Activated T-helper 2 cell treated with anti-CD3 and anti-CD28 coated beads, Interferon-gamma antibody, Interleukin-2, Interleukin-4, amounts not matched to agents 10 μg/mL and 5 μg/mL and 100 μg/mL, durations not matched to agents 14 hours and 24 hours and 36 hours (primary cell): ENCODE results near the gene EIF2B4. TPM values are rescaled to one million over a fixed set of nuclear protein-coding genes. Genes with fewer than 3 reads are reported as not detected.

Experiments
- DNase-seq: peaks from one replicate; pipeline ENCODE4 v3.0.0; 2021; ENCODE audit warnings: low spot score
- H3K27ac Mint-ChIP-seq: one replicate; pipeline ENCODE4 v1.8.0; 2021; ENCODE audit warnings: mixed read lengths
- H3K27me3 Mint-ChIP-seq: one replicate; pipeline ENCODE4 v1.8.0; 2021; ENCODE audit warnings: low read depth, mixed read lengths
- H3K36me3 Mint-ChIP-seq: one replicate; pipeline ENCODE4 v1.8.0; 2021; ENCODE audit warnings: low read depth, mixed read lengths
- H3K4me1 Mint-ChIP-seq: one replicate; pipeline ENCODE4 v1.8.0; 2021; ENCODE audit warnings: low read depth, mixed read lengths
- H3K4me3 Mint-ChIP-seq: one replicate; pipeline ENCODE4 v1.8.0; 2021; ENCODE audit warnings: low read depth, mild to moderate bottlenecking, moderate library complexity, mixed read lengths
- H3K9me3 Mint-ChIP-seq: one replicate; pipeline ENCODE4 v1.8.0; 2021; ENCODE audit warnings: mixed read lengths
- intact Hi-C: fragments of 100-400 bp; cut with micrococcal nuclease; formaldehyde crosslinking; loops from one replicate; pipeline ENCODE4 v1.15.1; 2023
- total RNA-seq: library from RNA; stranded (reverse); gene quantifications from 2 replicates; pipeline ENCODE4 v1.2.3, GENCODE V29; 2022

The EIF2B4 gene
- total RNA-seq = 43.4 and 44.8 TPM in 2 replicates

DNA sequence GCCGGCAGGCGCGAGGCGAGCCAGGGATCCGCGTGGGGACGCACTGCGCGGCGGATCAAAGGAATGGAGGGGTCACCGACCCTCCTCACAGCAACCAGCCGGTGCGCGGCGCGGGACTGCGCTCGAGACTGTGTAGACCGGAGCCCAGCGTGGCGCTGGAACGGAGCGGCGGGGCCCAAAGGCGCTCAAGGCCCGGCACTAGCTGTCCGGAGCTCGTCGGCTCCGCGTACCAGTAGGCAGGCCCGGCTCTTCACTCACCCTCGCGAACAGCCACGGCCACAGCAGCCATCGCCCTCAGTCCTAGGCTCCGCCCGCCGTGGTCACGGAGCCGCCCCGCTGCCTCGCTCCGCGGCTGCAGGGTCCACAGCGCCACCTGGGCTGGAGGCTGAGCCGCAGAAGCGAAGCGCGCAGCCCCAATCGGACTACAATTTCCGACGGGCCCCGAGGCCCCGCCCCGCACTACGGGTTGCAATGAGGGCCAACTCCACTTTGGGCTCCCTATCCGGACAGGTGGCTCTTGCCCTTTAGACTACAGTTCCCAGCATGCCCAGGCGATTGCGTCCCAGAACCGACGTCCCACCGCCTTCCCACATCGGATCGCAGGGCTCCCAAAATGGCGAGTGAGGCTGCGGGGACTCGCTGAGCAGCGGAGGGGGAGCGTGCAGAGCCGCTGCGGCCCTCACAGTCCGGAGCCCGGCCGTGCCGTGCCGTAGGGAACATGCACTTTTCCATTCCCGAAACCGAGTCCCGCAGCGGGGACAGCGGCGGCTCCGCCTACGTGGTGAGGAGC is at the start of gene EIF2B4, which contains the start of gene SNX17:
Gene EIF2B4, minus strand, starts transcription at position 313 of the 790 bp plus-strand sequence. Its CDS starts 24 bp downstream, at position 289.
Gene SNX17, plus strand, starts transcription at position 591 of the 790 bp plus-strand sequence. Its CDS starts 128 bp downstream, at position 719.
- H3K9me3 Mint-ChIP-seq = no peaks in the 10 kb centered on the region
- H3K27ac Mint-ChIP-seq = peak within 1 kb of the TSS; percentile 97
- peak; percentile 100 for DNase-seq
- no peaks in the 10 kb centered on the region for H3K27me3 Mint-ChIP-seq
- peak within 1 kb of the TSS; percentile 90 for H3K4me3 Mint-ChIP-seq
- intact Hi-C loops = loop anchor here (1.0 to 5.0 kb wide), 8 partner anchors 10 to 288 kb away; partner anchors contain the start of genes ATRAID, GTF3C2, MPV17 and NRBP1
- H3K4me1 Mint-ChIP-seq = peaks cover 23% of the 10 kb centered on the region
- H3K36me3 Mint-ChIP-seq = peaks cover 78% of the 10 kb centered on the region

DNA sequence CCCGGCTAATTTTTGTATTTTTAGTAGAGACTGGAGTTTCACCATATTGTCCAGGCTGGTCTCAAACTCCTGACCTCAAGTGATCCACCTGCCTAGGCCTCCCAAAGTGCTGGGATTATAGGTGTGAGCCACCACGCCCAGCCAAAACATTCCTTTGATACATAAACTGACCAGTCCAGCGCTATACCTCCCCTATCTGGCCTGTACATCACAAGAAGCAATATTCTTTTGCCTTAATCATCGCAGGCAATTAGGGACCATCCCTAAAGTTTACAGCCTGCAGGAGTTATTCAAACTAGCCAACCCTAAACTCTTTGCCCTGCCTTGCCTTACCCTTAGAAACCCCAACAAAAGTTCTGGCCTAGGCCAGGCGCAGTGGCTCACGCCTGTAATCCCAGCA is 46.0 kb upstream of the EIF2B4 start:
- no peaks in the 10 kb centered on the region for H3K9me3 Mint-ChIP-seq
- no peak for DNase-seq
- H3K27ac Mint-ChIP-seq = no peak overlapping the region
- H3K4me3 Mint-ChIP-seq = no peak overlapping the region
- intact Hi-C loops = no loop called here
- H3K4me1 Mint-ChIP-seq = no peaks in the 10 kb centered on the region
- peaks cover 6% of the 10 kb centered on the region for H3K27me3 Mint-ChIP-seq
- no peaks in the 10 kb centered on the region for H3K36me3 Mint-ChIP-seq

DNA sequence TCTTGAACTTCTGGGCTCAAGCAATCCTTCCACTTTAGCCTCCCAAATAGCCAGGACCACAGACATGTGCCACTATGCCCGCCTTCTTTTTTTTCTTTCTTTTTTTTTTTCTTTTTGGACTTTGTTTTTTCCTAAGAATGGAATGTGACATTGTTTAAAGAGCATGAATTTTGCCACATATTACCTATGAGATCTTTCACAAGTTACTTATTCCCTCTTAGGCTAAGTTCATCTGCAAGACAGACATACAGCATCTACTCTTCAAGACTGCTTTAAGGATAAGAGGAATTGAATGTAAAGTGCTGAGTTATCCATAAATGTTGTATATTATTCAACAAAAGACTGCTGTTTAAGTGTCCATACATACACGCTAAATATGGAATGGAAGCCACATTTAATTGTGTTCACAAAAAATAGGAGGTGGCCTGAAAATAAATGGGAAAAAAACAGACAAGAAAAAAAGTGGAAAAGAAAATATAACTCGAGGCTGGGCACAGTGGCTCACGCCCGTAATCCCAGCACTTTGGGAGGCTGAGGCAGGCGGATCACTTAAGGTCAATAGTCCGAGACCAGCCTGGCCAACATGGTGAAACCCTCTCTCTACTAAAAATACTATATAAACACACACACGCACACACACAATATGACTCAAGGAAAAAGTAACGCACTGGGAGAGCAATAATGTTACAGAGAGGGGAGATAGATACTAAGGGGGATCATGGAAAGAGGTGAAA is 42.4 kb upstream of the EIF2B4 start:
- Mint-ChIP-seq H3K4me1 (peaks cover 13% of the 10 kb centered on the region), H3K4me3 (no peak overlapping the region), H3K9me3 (no peaks in the 10 kb centered on the region), H3K36me3 (peaks cover 6% of the 10 kb centered on the region), H3K27ac (no peak overlapping the region), H3K27me3 (peaks cover 5% of the 10 kb centered on the region)
- intact Hi-C loops = no loop called here
- DNase-seq = no peak

GRCh38 chr2:27409321-27410073 is 39.4 kb upstream of the EIF2B4 start, which contains the start of gene PPM1G:
PPM1G (minus strand) TSS chr2:27409591; CDS start chr2:27409422, 169 bp downstream.
- no peaks in the 10 kb centered on the region for H3K9me3 Mint-ChIP-seq
- peak; percentile 96 for DNase-seq
- H3K36me3 Mint-ChIP-seq = peaks cover 27% of the 10 kb centered on the region
- H3K27ac Mint-ChIP-seq = peak within 1 kb of the TSS; percentile 88
- peaks cover 3% of the 10 kb centered on the region for H3K27me3 Mint-ChIP-seq
- H3K4me1 Mint-ChIP-seq = peaks cover 20% of the 10 kb centered on the region
- peak within 1 kb of the TSS; percentile 89 for H3K4me3 Mint-ChIP-seq
- intact Hi-C loops = loop anchor here (1.0 to 2.0 kb wide), 3 partner anchors 19 to 53 kb away; partner anchors contain the start of genes EIF2B4, GTF3C2, NRBP1 and SNX17

DNA sequence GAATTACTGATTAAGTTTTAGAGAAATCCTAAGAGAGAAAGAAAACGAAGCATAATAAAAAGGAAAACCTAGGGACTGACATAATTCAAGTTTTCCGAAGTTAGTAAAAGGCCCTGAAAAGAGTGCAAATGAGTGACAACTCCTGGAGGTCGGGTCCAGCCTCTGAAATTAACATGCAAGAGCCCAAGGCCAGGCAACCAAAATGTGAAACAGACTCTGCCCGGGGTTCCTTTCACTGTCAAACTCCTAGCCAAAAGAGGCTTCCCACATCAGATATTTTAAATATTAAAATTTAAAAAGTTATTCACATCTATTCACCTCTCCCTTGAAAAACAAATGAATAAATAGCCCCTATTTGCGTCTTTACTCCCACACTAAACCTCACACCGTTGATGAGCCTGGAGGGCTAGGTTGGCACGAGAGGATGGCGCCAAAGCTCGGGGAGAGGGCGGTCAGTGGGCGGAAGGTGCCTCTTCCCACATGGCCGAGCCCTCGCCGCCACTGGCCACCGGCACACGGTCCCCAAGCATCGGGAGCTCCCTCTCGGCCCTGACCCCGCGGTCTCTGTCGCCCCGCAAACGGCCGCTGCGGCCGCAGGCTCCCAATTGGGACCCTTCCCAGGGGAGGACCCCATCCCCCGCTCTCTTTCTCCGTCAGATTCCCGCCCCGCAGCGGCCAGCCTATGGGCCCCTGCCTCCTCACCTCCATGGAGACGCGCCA is 38.6 kb upstream of the EIF2B4 start:
- H3K36me3 Mint-ChIP-seq = peaks cover 33% of the 10 kb centered on the region
- no peaks in the 10 kb centered on the region for H3K9me3 Mint-ChIP-seq
- peak; percentile 20 for DNase-seq
- peaks cover 20% of the 10 kb centered on the region for H3K4me1 Mint-ChIP-seq
- peak overlapping the region; percentile 74 for H3K27ac Mint-ChIP-seq
- H3K27me3 Mint-ChIP-seq = peaks cover 3% of the 10 kb centered on the region
- intact Hi-C loops = loop anchor here (1.0 to 2.0 kb wide), 3 partner anchors 20 to 52 kb away; partner anchors contain the start of genes EIF2B4, GTF3C2, NRBP1 and SNX17
- H3K4me3 Mint-ChIP-seq = peak overlapping the region; percentile 89

DNA sequence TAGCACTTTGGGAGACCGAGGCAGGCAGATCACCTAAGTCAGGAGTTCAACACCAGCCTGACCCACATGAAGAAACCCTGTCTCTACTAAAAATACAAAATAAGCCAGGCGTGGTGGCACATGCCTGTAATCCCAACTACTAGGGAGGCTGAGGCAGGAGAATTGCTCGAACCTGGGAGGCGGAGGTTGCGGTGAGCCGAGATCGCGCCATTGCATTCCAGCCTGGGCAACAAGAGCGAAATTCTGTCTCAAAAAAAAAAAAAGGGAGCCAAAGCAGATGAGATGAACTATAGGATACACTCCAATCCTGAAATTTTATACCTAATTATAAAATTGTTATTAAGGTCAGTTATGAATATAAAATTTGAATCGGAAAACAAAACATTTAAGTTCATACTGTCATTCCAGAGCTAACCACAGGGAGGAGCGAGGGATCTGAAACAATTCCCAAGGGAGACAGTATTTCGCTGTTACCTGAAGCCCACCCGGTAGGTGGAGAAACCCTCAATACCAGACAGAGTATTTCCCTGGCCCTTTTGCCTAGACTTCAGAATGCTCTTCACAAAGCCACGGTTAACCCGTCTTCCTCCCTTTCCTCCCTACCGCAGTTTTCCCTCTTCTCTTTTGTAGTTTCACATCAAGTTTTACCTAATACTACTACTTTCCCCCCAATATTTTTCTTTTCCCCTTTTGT is 37.8 kb upstream of the EIF2B4 start:
- H3K9me3 Mint-ChIP-seq = no peaks in the 10 kb centered on the region

DNA sequence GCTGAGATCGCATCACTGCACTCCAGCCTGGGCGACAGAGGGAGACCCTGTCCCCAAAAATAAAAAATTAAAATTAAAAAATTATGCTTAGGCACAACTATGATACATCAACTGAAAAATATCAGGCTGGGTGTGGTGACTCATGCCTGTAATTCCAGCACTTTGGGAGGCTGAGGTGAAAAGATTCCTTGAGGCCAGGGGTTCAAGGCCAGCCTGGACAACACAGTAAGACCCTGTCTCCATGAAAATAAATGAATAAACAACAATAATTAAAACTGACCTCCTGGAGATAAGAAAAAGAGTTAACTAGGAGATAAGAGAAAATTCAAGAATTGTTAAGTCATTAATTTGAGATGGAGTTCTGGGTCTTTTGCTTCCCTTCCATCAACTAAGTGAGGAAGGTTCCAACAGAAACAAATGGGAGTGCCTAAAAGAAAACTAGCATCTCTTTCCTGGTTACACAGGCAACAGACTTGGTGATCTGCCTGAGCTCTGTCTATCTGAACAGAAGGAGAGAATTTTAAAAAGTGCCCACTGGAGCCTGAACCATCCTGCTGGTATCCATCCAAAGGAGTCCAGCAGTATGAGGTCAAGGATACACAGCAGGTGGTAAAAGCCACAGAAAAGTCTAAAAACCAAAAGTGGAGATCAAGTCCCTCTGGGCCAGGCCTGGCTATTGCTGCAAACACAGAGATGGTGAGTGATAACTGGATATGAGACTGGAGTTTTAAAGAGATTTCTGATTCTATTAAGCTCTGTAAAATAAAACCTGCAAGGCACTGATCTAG is 30.4 kb upstream of the EIF2B4 start:
- peak overlapping the region; percentile 29 for H3K27ac Mint-ChIP-seq
- intact Hi-C loops = no loop called here
- no peak for DNase-seq
- H3K9me3 Mint-ChIP-seq = no peaks in the 10 kb centered on the region
- peaks cover 22% of the 10 kb centered on the region for H3K4me1 Mint-ChIP-seq
- H3K4me3 Mint-ChIP-seq = no peak overlapping the region
- H3K27me3 Mint-ChIP-seq = no peaks in the 10 kb centered on the region
- peaks cover 50% of the 10 kb centered on the region for H3K36me3 Mint-ChIP-seq

More for the DNA sequence above, 37.8 kb upstream of the EIF2B4 start:
- peak overlapping the region; percentile 74 for H3K27ac Mint-ChIP-seq
- peak overlapping the region; percentile 89 for H3K4me3 Mint-ChIP-seq
- no peak for DNase-seq
- intact Hi-C loops = loop anchor here (2.0 kb wide), 1 partner anchor 37 kb away; the partner anchor contains the start of genes EIF2B4 and SNX17
- H3K36me3 Mint-ChIP-seq = peaks cover 38% of the 10 kb centered on the region
- peaks cover 2% of the 10 kb centered on the region for H3K27me3 Mint-ChIP-seq
- peaks cover 25% of the 10 kb centered on the region for H3K4me1 Mint-ChIP-seq

DNA sequence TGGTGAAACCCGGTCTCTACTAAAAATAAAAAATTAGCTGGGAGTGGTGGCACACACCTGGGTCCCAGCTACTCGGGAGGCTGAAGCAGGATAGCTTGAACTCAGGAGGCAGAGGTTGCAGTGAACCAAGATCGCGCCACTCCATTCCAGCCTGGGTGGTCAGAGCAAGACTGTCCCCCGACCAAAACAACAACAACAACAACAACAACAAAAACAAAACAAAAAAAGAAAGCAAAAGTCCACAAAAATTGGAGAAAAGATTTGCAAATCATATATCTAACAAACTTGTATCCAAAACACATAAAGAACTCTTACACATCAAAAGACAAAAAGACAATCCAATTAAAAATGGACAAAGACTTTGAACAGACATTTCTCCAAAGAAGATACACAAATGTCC is 28.8 kb upstream of the EIF2B4 start:
- peak overlapping the region; percentile 20 for H3K27ac Mint-ChIP-seq
- peaks cover 44% of the 10 kb centered on the region for H3K36me3 Mint-ChIP-seq
- H3K4me3 Mint-ChIP-seq = no peak overlapping the region
- H3K27me3 Mint-ChIP-seq = no peaks in the 10 kb centered on the region
- intact Hi-C loops = no loop called here
- H3K4me1 Mint-ChIP-seq = peaks cover 23% of the 10 kb centered on the region
- no peaks in the 10 kb centered on the region for H3K9me3 Mint-ChIP-seq
- no peak for DNase-seq

- Mint-ChIP-seq H3K4me1 (peaks cover 27% of the 10 kb centered on the region), H3K27ac (no peak overlapping the region), H3K9me3 (no peaks in the 10 kb centered on the region), H3K4me3 (no peak overlapping the region), H3K27me3 (no peaks in the 10 kb centered on the region), H3K36me3 (peaks cover 43% of the 10 kb centered on the region)
- DNase-seq = no peak
- intact Hi-C loops = no loop called here
Measured at GRCh38 chr2:27393225-27393624, 23.1 kb upstream of the EIF2B4 start.

DNA sequence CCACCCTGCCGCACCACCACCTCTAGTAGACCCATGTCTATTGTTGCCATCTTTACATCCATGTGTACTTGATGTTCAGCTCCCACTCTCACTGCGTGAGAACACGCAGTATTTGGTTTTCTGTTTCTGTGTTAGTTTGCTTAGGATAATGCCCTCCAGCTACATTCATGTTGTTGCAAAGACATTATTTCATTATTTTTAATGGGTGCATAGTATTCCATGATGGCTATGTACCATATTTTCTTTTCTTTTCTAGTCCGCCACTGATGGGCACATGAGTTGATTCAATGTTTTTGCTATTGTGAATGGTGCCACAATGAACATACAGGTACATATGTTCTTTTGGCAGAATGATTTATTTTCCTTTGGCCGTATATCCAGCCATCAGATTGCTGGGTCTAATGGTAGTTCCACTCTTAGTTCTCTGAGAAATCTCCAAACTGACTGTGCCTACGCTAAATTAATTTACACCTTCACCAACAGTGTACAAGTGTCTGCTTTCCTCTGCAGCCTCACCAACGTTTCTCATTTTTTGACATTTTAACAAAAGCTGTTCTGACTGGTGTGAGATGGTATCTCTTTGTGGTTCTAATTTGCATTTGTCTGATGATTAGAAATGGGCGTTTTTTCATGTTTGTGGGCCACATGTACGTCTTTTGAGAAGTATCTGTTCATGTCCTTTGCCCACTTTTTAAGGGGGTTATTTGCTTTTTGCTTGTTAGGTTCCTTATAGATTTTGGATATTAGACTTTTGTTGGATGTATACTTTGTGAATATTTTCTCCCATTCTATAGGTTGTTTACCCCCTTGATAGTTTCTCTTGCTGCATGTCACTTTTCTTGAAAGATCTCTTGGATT is 20.9 kb upstream of the EIF2B4 start:
- Mint-ChIP-seq H3K9me3 (no peaks in the 10 kb centered on the region), H3K4me1 (peaks cover 23% of the 10 kb centered on the region), H3K27ac (peak overlapping the region; percentile 77), H3K36me3 (peaks cover 41% of the 10 kb centered on the region), H3K27me3 (no peaks in the 10 kb centered on the region), H3K4me3 (peak overlapping the region; percentile 23)
- DNase-seq = no peak
- intact Hi-C loops = no loop called here
